GM06990 (cell line): Measurements from ENCODE around the gene HUS1.
A peak's percentile ranks its signal among the peaks of the same experiment; 100 is the strongest.

Experiments used
- DNase-seq: peaks from one replicate; pipeline ENCODE4 v3.0.0-alpha.2; 2011; ENCODE audit not compliant: insufficient read length; ENCODE audit errors: extremely low read depth
- H3K27me3 ChIP-seq: replicated peaks from 2 replicates; pipeline ENCODE4 v1.6.0; 2011; ENCODE audit warnings: low read length; ENCODE audit not compliant: control insufficient read depth, insufficient read depth
- H3K36me3 ChIP-seq: 2 replicates; pipeline ENCODE4 v1.5.1; 2011; ENCODE audit warnings: low read length; ENCODE audit not compliant: control insufficient read depth, insufficient read depth
- H3K4me3 ChIP-seq: replicated peaks from 2 replicates; pipeline ENCODE4 v1.5.1; 2011; ENCODE audit warnings: low read depth, mild to moderate bottlenecking, control low read depth, low read length
- CTCF ChIP-seq: IDR thresholded peaks from 2 replicates; pipeline ENCODE4 v1.5.1; 2011; ENCODE audit warnings: low read length, control low read depth, mild to moderate bottlenecking, inconsistent platforms; ENCODE audit not compliant: insufficient read depth, poor library complexity, severe bottlenecking

HUS1 gene

GRCh38 chr7:47979145-47979831 is at the start of gene HUS1:
Gene HUS1 (minus strand): TSS chr7:47979615. CDS start chr7:47979519, 96 bp downstream.
- H3K36me3 ChIP-seq = peaks cover 7% of the 10 kb centered on the region
- DNase-seq = peak; percentile 99
- no peaks in the 10 kb centered on the region for H3K27me3 ChIP-seq
- TF ChIP-seq CTCF = no peak
- H3K4me3 ChIP-seq = peak within 1 kb of the TSS; percentile 88

- no peak for TF ChIP-seq CTCF
- H3K4me3 ChIP-seq = no peak within 1 kb of the TSS
- no peak for DNase-seq
- no peaks in the 10 kb centered on the region for H3K27me3 ChIP-seq
- no peaks in the 10 kb centered on the region for H3K36me3 ChIP-seq
Measured at GRCh38 chr7:48028938-48029337, 49.5 kb upstream of the HUS1 start, which contains the start of gene SUN3. Gene SUN3 (minus strand): TSS chr7:48029107. CDS start chr7:48028938, 169 bp downstream.

GRCh38 chr7:48025624-48026023 is 46.2 kb upstream of the HUS1 start:
- no peak for DNase-seq
- Histone ChIP-seq H3K27me3 (no peaks in the 10 kb centered on the region), H3K4me3 (no peak overlapping the region), H3K36me3 (no peaks in the 10 kb centered on the region)
- no peak for TF ChIP-seq CTCF

DNA sequence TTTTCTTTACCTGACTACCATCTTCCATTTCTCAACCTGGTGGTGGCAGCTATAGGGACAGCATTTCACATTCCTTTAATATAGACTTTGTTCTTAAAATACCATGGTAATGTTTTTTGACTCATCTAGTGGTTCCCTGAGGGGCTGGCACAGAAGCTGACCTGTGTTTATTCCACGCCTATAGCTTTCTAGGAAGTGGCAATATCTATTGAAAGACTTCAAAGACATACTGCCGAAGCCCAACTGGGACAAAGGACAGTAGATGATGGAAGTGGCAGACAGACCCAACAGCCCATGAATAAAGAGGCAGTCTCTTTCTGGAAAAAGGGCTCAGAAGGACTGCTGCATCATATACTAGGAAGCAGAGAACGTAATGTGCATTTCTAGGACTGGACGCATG is 38.3 kb upstream of the HUS1 start:
- TF ChIP-seq CTCF = no peak
- no peak for DNase-seq
- no peak overlapping the region for H3K4me3 ChIP-seq
- no peaks in the 10 kb centered on the region for H3K27me3 ChIP-seq
- H3K36me3 ChIP-seq = no peaks in the 10 kb centered on the region

- no peaks in the 10 kb centered on the region for H3K27me3 ChIP-seq
- no peak overlapping the region for H3K4me3 ChIP-seq
- DNase-seq = no peak
- H3K36me3 ChIP-seq = no peaks in the 10 kb centered on the region
- no peak for TF ChIP-seq CTCF
Measured at GRCh38 chr7:48016641-48017040, 37.2 kb upstream of the HUS1 start.
